ENCODE data around the gene PCSK4.
A peak's percentile ranks its signal among the peaks of the same experiment; 100 is the strongest.
"Not testable (repeated sequence)": the region's sequence is repeated elsewhere in the genome, so short reads cannot be mapped to it uniquely, and the experiment has no call there.

The PCSK4 gene

DNA sequence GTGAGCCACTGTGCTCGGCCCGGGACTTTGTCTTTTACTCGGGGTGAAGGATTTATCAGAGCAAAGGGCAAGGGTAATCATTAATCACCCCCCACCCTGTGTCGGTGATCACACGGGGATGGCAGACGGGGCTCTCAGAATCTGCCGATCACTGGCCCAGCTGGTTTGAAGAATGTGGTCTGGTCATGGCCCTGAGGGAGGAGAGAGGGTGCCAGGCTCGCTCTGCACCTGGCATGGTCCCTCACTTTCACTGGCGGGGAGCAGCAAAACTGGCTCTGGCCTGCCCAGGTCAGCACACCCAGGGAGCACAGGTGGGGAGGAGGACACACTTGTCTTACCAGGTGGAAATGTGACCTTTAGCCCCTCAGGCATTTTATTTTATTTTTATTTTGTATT is 11.0 kb upstream of the PCSK4 start:
- Histone ChIP-seq H2BK5ac (ENCODE audit: low read depth, low read length, poor library complexity, severe bottlenecking) (no peak overlapping the region), H3K18ac (ENCODE audit: low read depth in 1 of 2, low read length in 2 of 2) (no peak overlapping the region), H3K36me3 (ENCODE audit: control insufficient read depth in 1 of 2, insufficient read depth in 2 of 2, low read depth in 1 of 2, low read length in 2 of 2) (peaks cover 0 to 6% of the 10 kb centered on the region in 2 experiments), H2AFZ (ENCODE audit: low read depth, low read length) (no peak overlapping the region), H3K4me2 (ENCODE audit: low read length, poor library complexity, severe bottlenecking) (no peak overlapping the region), H2AK5ac (ENCODE audit: low read length, severe bottlenecking) (no peak overlapping the region), H2BK15ac (ENCODE audit: low read depth, poor library complexity, severe bottlenecking) (no peak overlapping the region), H3K27ac (ENCODE audit: low read length, poor library complexity, severe bottlenecking) (no peak overlapping the region), H3K4me3 (ENCODE audit: insufficient read depth in 1 of 2, low read depth in 1 of 2, low read length in 2 of 2) (no peak overlapping the region), H3K4me1 (ENCODE audit: control insufficient read depth, insufficient read depth, low read depth, low read length) (peaks cover 14% of the 10 kb centered on the region), H2BK12ac (ENCODE audit: low read length in 2 of 2) (no peak overlapping the region), H3K27me3 (ENCODE audit: control insufficient read depth in 1 of 2, insufficient read depth in 1 of 2, low read length in 2 of 2) (peaks cover 16 to 51% of the 10 kb centered on the region in 2 experiments), H2BK120ac (ENCODE audit: low read depth, low read length) (no peak overlapping the region), H4K91ac (ENCODE audit: low read length) (no peak overlapping the region), H3K9me3 (ENCODE audit: control insufficient read depth, low read length) (no peaks in the 10 kb centered on the region), H3K4ac (ENCODE audit: low read depth in 1 of 2, low read length in 2 of 2) (no peak overlapping the region), H3K23ac (ENCODE audit: low read length in 2 of 2) (no peak overlapping the region), H3K79me1 (replicated peaks; ENCODE audit: low read length, poor library complexity, severe bottlenecking) (no peaks in the 10 kb centered on the region), H4K8ac (ENCODE audit: low read length) (no peak overlapping the region), H3K9ac (ENCODE audit: low read length) (no peak overlapping the region), H3K14ac (ENCODE audit: low read length in 2 of 2) (no peak overlapping the region)
- 91% methylated on average over 9 of the region's 9 CpGs for WGBS
- DNase-seq = no peak

DNA sequence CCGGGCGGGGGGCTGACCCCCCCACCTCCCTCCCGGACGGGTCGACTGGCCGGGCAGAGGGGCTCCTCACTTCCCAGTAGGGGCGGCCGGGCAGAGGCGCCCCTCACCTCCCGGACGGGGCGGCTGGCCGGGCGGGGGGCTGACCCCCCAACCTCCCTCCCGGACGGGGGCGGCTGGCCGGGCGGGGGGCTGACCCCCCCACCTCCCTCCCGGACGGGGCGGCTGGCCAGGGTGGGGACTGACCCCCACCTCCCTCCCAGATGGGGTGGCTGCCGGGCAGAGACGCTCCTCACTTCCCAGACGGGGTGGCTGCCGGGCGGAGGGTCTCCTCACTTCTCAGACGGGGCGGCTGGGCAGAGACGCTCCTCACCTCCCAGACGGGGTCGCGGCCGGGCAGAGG is 9.1 kb upstream of the PCSK4 start:
- H3K4me2 ChIP-seq (ENCODE audit: low read length, poor library complexity, severe bottlenecking); H2BK5ac ChIP-seq (ENCODE audit: low read depth, low read length, poor library complexity, severe bottlenecking); DNase-seq; H3K23ac ChIP-seq (ENCODE audit: low read length in 2 of 2); H2BK15ac ChIP-seq (ENCODE audit: low read depth, poor library complexity, severe bottlenecking); H3K36me3 ChIP-seq (ENCODE audit: control insufficient read depth in 1 of 2, insufficient read depth in 2 of 2, low read depth in 1 of 2, low read length in 2 of 2); H2AK5ac ChIP-seq (ENCODE audit: low read length, severe bottlenecking); H2BK12ac ChIP-seq (ENCODE audit: low read length in 2 of 2); H4K8ac ChIP-seq (ENCODE audit: low read length); H4K91ac ChIP-seq (ENCODE audit: low read length); H3K79me1 ChIP-seq (replicated peaks; ENCODE audit: low read length, poor library complexity, severe bottlenecking); H2AFZ ChIP-seq (ENCODE audit: low read depth, low read length); H3K27ac ChIP-seq (ENCODE audit: low read length, poor library complexity, severe bottlenecking); H3K9ac ChIP-seq (ENCODE audit: low read length); H3K14ac ChIP-seq (ENCODE audit: low read length in 2 of 2); H3K18ac ChIP-seq (ENCODE audit: low read depth in 1 of 2, low read length in 2 of 2); H2BK120ac ChIP-seq (ENCODE audit: low read depth, low read length); H3K4ac ChIP-seq (ENCODE audit: low read depth in 1 of 2, low read length in 2 of 2); H3K4me3 ChIP-seq (ENCODE audit: insufficient read depth in 1 of 2, low read depth in 1 of 2, low read length in 2 of 2); H3K9me3 ChIP-seq (ENCODE audit: control insufficient read depth, low read length): not testable (repeated sequence)
- Histone ChIP-seq H3K4me1 (ENCODE audit: control insufficient read depth, insufficient read depth, low read depth, low read length) (peaks cover 14% of the 10 kb centered on the region), H3K27me3 (ENCODE audit: control insufficient read depth in 1 of 2, insufficient read depth in 1 of 2, low read length in 2 of 2) (peaks cover 14 to 52% of the 10 kb centered on the region in 2 experiments)
- WGBS = 92% methylated on average over 5 of the region's 34 CpGs

GRCh38 chr19:1497578-1498235 is 7.6 kb upstream of the PCSK4 start:
- H3K36me3 ChIP-seq (ENCODE audit: control insufficient read depth in 1 of 2, insufficient read depth in 2 of 2, low read depth in 1 of 2, low read length in 2 of 2) = no peaks in the 10 kb centered on the region
- H3K9ac ChIP-seq (ENCODE audit: low read length) = no peak overlapping the region
- H3K4me2 ChIP-seq (ENCODE audit: low read length, poor library complexity, severe bottlenecking) = no peak overlapping the region
- H2BK12ac ChIP-seq (ENCODE audit: low read length in 2 of 2) = no peak overlapping the region
- no peak overlapping the region for H2BK5ac ChIP-seq (ENCODE audit: low read depth, low read length, poor library complexity, severe bottlenecking)
- H3K18ac ChIP-seq (ENCODE audit: low read depth in 1 of 2, low read length in 2 of 2) = peak overlapping the region in 1 of 2 experiments; percentile 29
- H2BK15ac ChIP-seq (ENCODE audit: low read depth, poor library complexity, severe bottlenecking) = no peak overlapping the region
- no peak overlapping the region for H3K23ac ChIP-seq (ENCODE audit: low read length in 2 of 2)
- H2AFZ ChIP-seq (ENCODE audit: low read depth, low read length) = no peak overlapping the region
- H2BK120ac ChIP-seq (ENCODE audit: low read depth, low read length) = no peak overlapping the region
- no peak overlapping the region for H4K8ac ChIP-seq (ENCODE audit: low read length)
- no peak overlapping the region for H3K4me3 ChIP-seq (ENCODE audit: insufficient read depth in 1 of 2, low read depth in 1 of 2, low read length in 2 of 2)
- peak overlapping the region; percentile 11 for H4K91ac ChIP-seq (ENCODE audit: low read length)
- H3K79me1 ChIP-seq (replicated peaks; ENCODE audit: low read length, poor library complexity, severe bottlenecking) = no peaks in the 10 kb centered on the region
- peaks cover 5% of the 10 kb centered on the region for H3K4me1 ChIP-seq (ENCODE audit: control insufficient read depth, insufficient read depth, low read depth, low read length)
- H3K4ac ChIP-seq (ENCODE audit: low read depth in 1 of 2, low read length in 2 of 2) = no peak overlapping the region
- WGBS = 90% methylated on average over 25 of the region's 25 CpGs
- no peak overlapping the region for H2AK5ac ChIP-seq (ENCODE audit: low read length, severe bottlenecking)
- no peaks in the 10 kb centered on the region for H3K9me3 ChIP-seq (ENCODE audit: control insufficient read depth, low read length)
- H3K27me3 ChIP-seq (ENCODE audit: control insufficient read depth in 1 of 2, insufficient read depth in 1 of 2, low read length in 2 of 2) = peaks cover 1 to 51% of the 10 kb centered on the region in 2 experiments
- H3K27ac ChIP-seq (ENCODE audit: low read length, poor library complexity, severe bottlenecking) = no peak overlapping the region
- no peak for DNase-seq
- H3K14ac ChIP-seq (ENCODE audit: low read length in 2 of 2) = no peak overlapping the region

GRCh38 chr19:1496714-1497577 is 6.8 kb upstream of the PCSK4 start:
- no peaks in the 10 kb centered on the region for H3K36me3 ChIP-seq (ENCODE audit: control insufficient read depth in 1 of 2, insufficient read depth in 2 of 2, low read depth in 1 of 2, low read length in 2 of 2)
- H3K14ac ChIP-seq (ENCODE audit: low read length in 2 of 2) = peak overlapping the region in 1 of 2 experiments; percentile 95
- WGBS = 84% methylated on average over 39 of the region's 39 CpGs
- H2BK12ac ChIP-seq (ENCODE audit: low read length in 2 of 2) = no peak overlapping the region
- no peak overlapping the region for H2BK120ac ChIP-seq (ENCODE audit: low read depth, low read length)
- H3K18ac ChIP-seq (ENCODE audit: low read depth in 1 of 2, low read length in 2 of 2) = no peak overlapping the region
- H3K4me1 ChIP-seq (ENCODE audit: control insufficient read depth, insufficient read depth, low read depth, low read length) = peaks cover 5% of the 10 kb centered on the region
- no peaks in the 10 kb centered on the region for H3K9me3 ChIP-seq (ENCODE audit: control insufficient read depth, low read length)
- no peaks in the 10 kb centered on the region for H3K79me1 ChIP-seq (replicated peaks; ENCODE audit: low read length, poor library complexity, severe bottlenecking)
- H2AFZ ChIP-seq (ENCODE audit: low read depth, low read length) = no peak overlapping the region
- no peak overlapping the region for H2BK5ac ChIP-seq (ENCODE audit: low read depth, low read length, poor library complexity, severe bottlenecking)
- no peak overlapping the region for H2AK5ac ChIP-seq (ENCODE audit: low read length, severe bottlenecking)
- no peak overlapping the region for H3K4me2 ChIP-seq (ENCODE audit: low read length, poor library complexity, severe bottlenecking)
- H3K9ac ChIP-seq (ENCODE audit: low read length) = no peak overlapping the region
- no peak for DNase-seq
- H3K27ac ChIP-seq (ENCODE audit: low read length, poor library complexity, severe bottlenecking) = no peak overlapping the region
- peak overlapping the region in 1 of 2 experiments; percentile 56 for H3K23ac ChIP-seq (ENCODE audit: low read length in 2 of 2)
- no peak overlapping the region for H4K8ac ChIP-seq (ENCODE audit: low read length)
- H3K4ac ChIP-seq (ENCODE audit: low read depth in 1 of 2, low read length in 2 of 2) = no peak overlapping the region
- peak overlapping the region; percentile 70 for H4K91ac ChIP-seq (ENCODE audit: low read length)
- H3K4me3 ChIP-seq (ENCODE audit: insufficient read depth in 1 of 2, low read depth in 1 of 2, low read length in 2 of 2) = no peak overlapping the region
- peaks cover 0 to 51% of the 10 kb centered on the region in 2 experiments for H3K27me3 ChIP-seq (ENCODE audit: control insufficient read depth in 1 of 2, insufficient read depth in 1 of 2, low read length in 2 of 2)
- no peak overlapping the region for H2BK15ac ChIP-seq (ENCODE audit: low read depth, poor library complexity, severe bottlenecking)

Data from mesenchymal stem cell (in vitro differentiated cells and primary cell).